Skeletal muscle cell (primary cell): ENCODE measurements around the gene STYXL2.

Experiments used
- DNase-seq: peaks from one replicate; pipeline ENCODE4 v3.0.0-alpha.2; 2010; ENCODE audit warnings: low read depth
- H3K4me3 ChIP-seq: 2 replicates; pipeline ENCODE4 v1.5.1; 2011; ENCODE audit warnings: low read depth, mild to moderate bottlenecking, control low read depth, low read length, moderate library complexity

Gene STYXL2

GRCh38 chr1:167105271-167106118 lies 11.6 kb downstream of the STYXL2 start:
- H3K4me3 ChIP-seq: no peak overlapping the region
- no peak for DNase-seq

- no peak for DNase-seq
- H3K4me3 ChIP-seq: no peak overlapping the region
Observed at GRCh38 chr1:167106119-167106461, 12.2 kb downstream of the STYXL2 start.

DNA sequence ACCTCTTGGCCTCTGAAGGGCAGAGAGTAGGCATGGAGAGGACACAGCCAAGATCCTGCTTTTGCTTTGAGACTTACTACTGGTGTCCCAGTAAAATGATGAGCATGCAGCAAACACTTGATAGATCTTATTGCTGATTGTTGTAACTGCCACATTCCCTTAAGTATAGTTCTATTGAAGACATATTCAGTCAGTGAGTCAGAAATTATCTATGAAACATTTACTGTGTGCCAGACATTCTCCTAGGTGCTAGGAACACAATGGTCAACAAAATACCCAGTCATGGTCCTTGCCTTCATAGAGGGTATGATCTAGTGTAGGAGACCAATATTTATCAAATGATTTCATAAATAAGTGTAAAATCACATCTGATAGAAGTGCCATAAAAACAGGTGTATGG lies 13.6 kb downstream of the STYXL2 start:
- no peak for DNase-seq
- no peak overlapping the region for H3K4me3 ChIP-seq

GRCh38 chr1:167109125-167109524 lies 15.2 kb downstream of the STYXL2 start:
- H3K4me3 ChIP-seq: no peak overlapping the region
- no peak for DNase-seq

DNA sequence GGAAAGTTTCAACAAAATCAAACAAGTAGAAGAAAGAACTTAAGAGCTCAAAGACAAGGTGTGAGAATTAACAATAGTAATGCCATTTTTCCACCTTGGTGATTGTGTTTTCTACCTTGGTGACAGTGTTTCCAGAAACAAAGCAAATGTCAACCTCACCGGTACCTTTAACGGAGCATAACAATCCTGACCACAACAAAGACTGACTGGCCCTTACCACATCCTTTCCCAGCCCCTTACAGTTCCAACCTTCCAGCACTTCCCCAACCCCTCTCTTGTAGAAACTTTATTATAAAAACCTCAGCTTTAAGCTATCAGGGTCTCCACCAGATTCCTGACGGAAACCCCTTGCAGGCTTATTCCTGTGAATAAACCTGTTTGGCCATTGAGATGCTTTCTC lies 16.7 kb downstream of the STYXL2 start:
- H3K4me3 ChIP-seq: no peak overlapping the region
- no peak for DNase-seq

DNA sequence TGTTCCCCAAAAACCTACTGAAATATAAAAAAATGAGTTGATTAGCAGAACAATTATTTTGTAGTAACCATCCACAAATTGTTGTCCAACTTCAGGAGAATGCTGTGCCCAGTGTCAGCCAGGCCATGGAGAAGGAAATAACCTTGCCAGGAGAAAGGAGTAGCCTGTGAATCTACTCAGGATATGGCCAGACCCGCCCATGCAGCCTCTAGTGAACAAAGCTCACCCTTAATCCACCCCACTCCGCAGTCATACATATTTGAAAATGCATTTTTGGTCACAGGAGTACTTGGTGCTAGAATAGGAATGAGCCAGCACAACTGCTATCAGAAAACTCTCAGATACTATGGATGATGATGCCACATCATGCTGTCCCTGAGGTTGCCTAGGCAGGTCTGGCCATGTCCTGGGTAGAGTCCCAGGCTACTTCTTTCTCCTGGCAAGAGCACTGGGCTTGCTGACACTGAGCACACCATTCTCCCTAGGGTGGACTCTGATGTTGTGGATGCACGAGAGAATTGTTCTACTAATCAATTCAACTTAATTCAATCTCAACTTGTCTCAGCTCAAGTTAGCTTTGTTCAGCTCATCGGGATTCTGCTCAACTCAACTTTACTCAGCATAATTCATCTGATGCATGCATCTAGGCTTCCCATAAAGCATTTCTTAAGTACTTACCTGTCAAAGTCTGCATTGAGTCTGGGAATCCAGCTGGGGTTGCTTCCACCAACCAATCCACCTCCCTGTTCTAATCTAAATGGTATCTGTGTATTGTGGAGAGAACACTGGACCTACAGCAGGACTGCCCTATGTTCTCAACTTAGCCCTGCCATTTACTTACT lies 18.2 kb downstream of the STYXL2 start:
- DNase-seq: no peak
- H3K4me3 ChIP-seq: no peak overlapping the region

DNA sequence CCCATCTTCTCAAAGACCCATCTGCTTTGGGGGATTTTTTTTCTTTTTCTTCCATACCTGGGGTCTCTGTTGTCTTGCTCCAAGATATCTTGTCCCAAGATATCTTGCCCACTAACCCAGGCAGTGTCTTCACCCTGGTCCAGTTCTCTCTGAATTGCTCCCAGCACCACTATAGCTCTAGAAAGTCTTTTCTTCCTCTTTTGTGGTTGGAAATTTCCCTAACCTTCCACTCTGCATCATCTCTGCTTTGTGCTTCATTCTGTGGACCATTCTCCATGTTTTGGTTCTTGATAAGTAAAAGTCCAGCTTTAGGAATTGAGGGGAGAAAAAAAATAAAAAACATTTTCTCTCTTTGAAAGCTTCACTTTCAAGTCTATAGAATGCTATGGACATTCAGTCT lies 20.9 kb downstream of the STYXL2 start:
- no peak overlapping the region for H3K4me3 ChIP-seq
- DNase-seq: no peak

DNA sequence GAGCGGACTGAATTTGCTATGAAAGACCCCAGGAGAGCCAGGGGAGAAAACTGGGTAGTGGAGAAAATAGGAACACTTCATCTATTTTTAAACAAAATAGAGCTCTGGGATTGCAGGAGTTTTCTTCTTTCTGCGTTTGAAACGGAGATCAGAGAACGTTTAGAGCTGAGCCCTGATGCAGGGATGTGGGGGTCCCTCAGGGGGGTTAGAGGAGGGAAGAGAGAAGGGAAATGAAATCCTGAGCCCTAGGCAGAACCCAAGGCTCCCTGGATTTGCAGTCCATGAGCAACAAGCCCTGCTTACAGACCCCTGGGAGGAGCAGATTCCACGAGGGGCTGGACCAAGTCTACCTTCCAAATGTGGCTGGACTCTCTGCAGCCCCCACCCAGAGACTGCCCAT lies 21.8 kb downstream of the STYXL2 start:
- H3K4me3 ChIP-seq: no peak overlapping the region
- no peak for DNase-seq

DNA sequence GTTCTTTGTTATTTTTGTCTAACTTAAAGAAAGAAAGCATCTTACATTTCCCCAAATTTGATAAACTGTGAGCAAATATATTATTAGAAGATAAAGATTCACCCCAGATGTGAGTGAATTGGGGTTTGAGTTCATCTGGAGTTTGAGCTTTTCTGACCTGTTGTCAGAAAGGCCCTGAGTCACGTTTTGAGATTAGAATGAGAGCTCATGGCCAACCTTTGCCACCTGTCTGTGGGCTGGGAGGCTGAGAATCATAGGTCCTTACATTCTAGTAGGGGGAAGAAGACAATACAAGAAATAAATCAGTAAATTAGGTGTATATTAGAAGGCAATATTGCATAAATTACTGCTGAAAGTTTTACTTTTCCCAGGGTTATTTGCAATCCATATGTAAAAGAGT lies 22.3 kb downstream of the STYXL2 start:
- H3K4me3 ChIP-seq: no peak overlapping the region
- DNase-seq: no peak

- DNase-seq: no peak
- H3K4me3 ChIP-seq: no peak overlapping the region
Observed at GRCh38 chr1:167117225-167117624, 23.4 kb downstream of the STYXL2 start.

- DNase-seq: no peak
- no peak overlapping the region for H3K4me3 ChIP-seq
Observed at GRCh38 chr1:167118188-167118587, 24.3 kb downstream of the STYXL2 start.

DNA sequence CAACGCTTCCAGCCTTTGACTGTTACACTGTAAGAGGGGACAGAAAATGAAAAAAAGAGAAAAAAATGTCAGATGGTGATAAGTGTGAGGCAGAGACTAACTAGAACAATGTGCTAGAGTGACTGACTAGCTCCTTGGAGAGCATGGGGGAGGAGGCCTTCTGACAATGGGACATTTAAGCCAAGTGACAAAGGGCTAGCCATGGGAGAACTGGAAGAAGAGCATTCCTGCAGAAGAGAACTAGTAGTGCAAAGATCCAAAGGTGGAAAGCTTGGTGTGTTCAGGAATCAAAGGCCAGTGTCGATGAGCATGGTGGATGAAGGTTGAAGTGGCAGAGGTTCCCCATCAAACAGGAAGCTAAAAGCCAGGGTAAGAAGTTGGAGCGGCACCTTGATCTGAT lies 25.8 kb downstream of the STYXL2 start:
- DNase-seq: no peak
- no peak overlapping the region for H3K4me3 ChIP-seq

- DNase-seq: no peak
- peak overlapping the region; percentile 23 for H3K4me3 ChIP-seq
Observed at GRCh38 chr1:167120899-167121298, 27.0 kb downstream of the STYXL2 start.

GRCh38 chr1:167121375-167122120 lies 27.7 kb downstream of the STYXL2 start:
- DNase-seq: no peak
- H3K4me3 ChIP-seq: peak overlapping the region; percentile 23

GRCh38 chr1:167122121-167122480 lies 28.2 kb downstream of the STYXL2 start:
- H3K4me3 ChIP-seq: no peak overlapping the region
- DNase-seq: no peak

DNA sequence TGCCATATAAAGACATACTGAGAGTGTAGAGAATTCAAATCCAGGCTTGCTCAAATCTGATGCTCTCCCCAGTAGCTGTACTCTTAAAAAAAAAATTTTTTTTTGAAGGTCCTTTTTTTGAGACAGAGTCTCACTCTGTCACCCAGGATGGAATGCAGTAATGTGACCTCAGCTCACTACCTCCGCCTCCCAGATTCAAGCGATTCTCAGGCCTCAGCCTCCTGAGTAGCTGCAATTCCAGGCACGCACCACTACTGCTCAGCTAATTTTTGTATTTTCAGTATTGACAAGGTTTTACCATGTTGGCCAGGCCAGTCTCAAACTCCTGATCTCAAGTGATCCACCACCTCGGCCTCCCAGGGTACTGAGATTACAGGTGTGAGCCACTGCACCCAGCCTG lies 28.7 kb downstream of the STYXL2 start:
- DNase-seq: no peak
- H3K4me3 ChIP-seq: no peak overlapping the region

GRCh38 chr1:167126317-167126716 lies 32.4 kb downstream of the STYXL2 start:
- no peak overlapping the region for H3K4me3 ChIP-seq
- no peak for DNase-seq

GRCh38 chr1:167126811-167127210 lies 32.9 kb downstream of the STYXL2 start:
- H3K4me3 ChIP-seq: no peak overlapping the region
- no peak for DNase-seq

GRCh38 chr1:167127236-167127635 lies 33.4 kb downstream of the STYXL2 start:
- H3K4me3 ChIP-seq: no peak overlapping the region

GRCh38 chr1:167127661-167128060 lies 33.8 kb downstream of the STYXL2 start:
- H3K4me3 ChIP-seq: no peak overlapping the region
- DNase-seq: no peak

More at GRCh38 chr1:167127236-167127635, 33.4 kb downstream of the STYXL2 start:
- DNase-seq: no peak
